HG03457 (cell line): ENCODE data around the gene CD8B2.
"Not testable (repeated sequence)": the region's sequence is repeated elsewhere in the genome, so short reads cannot be mapped to it uniquely, and the experiment has no call there.

Experiments used
- ATAC-seq: cut with Tn5 transposase; IDR thresholded peaks from one replicate; pipeline ENCODE4 v1.9.1; 2021; ENCODE audit warnings: moderate number of reproducible peaks; ENCODE audit not compliant: unreplicated experiment

The CD8B2 gene

DNA sequence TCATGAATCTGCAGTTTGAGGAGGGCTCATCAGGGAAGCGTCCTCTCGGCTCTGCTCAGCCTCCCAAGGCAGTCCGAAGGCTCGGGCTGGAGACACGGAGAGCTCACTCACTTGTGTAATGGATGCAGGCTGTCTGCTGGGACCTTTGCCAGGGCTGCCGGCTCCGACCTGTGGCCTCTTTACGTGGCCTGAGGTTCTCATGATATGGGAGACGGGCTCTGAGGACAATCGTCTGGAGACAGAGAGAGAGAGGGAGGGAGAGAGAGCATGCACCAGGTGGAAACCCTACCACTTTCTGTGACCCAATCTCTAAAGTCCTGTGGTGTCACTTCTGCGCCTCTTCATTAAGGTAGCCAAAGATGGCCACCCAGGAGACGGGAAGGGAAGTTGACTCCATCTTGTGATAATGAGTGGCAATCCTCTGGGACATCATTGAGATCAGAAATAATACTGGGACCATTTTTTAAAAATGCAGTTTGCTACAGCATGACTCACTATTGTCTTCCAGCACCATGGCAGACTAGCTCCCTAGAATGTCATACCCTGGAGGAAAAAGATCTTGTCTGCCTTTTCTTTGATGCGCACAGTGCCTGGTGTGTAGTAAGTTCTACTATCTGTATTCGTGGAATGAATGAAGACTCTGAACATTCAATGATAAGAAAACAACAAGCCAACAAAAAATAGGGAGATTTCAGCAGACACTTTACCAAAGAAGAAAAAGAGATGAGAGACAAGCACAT is 60.2 kb downstream of the CD8B2 start:
- ATAC-seq: no peak

GRCh38 chr2:106551417-106552130 is 64.4 kb downstream of the CD8B2 start:
- ATAC-seq: no peak

DNA sequence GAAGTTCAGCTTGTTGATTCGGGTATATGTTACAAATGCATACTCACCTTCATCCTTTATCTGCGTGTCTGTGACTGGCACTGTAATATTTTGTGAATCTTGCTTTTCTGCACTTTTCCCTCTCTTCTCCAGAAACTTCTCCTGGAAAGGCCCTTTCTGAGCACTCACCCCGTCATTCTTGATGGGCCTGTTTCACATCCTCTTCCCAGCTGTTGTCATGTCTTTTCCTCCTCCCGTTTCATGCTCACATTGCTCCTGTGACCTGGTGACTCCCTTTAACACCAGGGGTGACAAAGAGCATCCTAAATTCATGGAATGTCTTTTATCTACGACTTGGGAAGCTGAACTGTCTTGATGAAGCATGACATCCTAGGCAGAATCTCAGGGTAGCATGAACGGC is 65.8 kb downstream of the CD8B2 start:
- ATAC-seq: no peak

DNA sequence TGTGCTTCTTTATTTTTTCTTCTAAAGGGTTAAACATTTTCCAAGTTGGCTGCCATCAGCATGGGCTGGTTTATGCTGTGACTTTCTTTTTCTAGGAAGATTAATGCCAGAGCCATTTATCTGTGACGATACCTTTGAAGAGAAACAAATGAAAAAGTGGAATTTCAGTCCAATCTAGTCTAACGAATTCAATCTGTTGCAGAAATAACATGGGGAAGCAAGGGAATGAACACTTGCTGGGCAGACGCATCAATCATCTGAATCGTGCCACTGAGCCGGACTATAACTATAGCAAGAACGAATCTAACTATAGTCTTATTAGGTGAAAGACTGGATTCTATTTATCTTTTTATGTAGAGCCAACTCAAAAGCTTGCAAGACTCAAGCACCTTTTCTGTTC is 66.2 kb downstream of the CD8B2 start:
- ATAC-seq: no peak

GRCh38 chr2:106554411-106554810 is 67.2 kb downstream of the CD8B2 start:
- no peak for ATAC-seq

- ATAC-seq: no peak
These were observed 67.9 kb downstream of the CD8B2 start for GRCh38 chr2:106555053-106555452.

DNA sequence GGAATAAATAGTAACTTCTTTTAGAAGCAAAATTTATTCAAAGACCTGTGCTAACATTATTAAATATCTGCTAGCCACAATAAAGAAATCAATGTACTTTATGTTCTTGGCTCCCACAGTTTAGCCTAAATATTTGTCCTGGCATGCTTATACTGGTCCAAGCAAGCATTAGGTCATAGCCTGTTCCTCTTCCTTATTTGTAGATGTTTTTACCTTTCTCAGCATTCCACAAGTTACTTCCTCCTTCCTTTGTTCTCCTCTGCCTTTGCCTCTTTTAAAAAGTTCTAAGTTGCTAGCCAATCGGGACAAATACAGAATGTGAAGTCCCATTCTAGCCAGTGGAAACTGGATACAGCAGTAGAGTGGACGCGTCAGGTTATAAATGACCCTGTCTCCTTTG is 72.6 kb downstream of the CD8B2 start:
- ATAC-seq: not testable (repeated sequence)

DNA sequence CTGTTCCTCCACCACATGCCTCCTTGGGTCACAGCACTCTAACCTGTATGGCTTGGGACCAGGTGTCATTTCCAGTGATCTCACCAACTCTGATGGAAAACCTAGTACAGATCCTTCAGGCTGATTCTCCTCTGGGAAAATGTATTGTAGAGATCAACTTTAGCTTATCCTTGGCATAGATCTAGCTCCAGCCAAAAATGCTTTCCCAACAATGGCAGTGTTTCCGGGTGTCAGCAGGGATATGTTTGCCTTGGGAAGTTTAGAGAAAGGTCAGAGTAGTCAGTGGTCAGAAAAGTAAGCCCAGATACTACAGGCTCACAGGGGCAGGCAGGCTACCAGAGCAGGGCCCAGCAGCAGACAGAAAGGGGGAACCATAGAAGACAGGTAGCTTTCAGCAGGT is 73.6 kb downstream of the CD8B2 start:
- ATAC-seq: no peak

DNA sequence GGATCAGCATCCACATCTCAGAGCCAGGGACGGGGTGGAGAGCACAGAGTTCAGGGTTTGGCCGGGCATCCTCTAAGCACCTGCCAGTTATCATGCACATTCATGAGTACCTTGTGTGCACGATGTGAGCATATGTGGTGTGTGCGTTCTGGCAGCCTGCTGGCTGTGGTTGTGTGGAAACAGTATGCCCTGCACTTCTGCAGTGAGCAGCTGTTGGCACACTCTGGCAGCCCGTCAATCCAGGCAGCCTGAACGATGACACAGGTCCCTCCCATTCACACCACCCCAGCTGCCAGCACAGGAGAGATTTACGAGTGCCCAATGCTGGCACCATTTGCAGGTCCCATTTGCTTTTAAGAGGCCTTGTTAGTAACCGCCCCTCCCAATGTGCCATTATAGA is 74.2 kb downstream of the CD8B2 start:
- no peak for ATAC-seq

DNA sequence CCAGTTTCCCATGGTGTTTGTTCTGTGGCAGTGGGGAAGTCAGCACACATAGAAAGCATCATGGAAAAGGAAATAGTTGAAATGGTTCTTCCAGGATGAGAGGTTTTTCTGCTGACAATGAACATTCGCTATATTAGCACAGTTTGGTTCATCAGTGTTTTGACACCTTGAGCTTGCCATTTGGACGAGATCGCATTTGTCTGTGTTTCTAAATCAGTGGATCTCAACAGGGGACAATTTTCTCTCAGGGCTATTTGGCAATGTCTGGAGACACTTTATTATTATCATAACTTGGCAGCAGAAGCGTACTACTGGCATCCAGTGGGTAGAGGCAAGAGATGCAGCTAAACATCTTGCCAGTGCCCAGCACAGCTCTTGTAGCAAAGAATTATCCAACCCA is 74.6 kb downstream of the CD8B2 start:
- ATAC-seq: no peak

DNA sequence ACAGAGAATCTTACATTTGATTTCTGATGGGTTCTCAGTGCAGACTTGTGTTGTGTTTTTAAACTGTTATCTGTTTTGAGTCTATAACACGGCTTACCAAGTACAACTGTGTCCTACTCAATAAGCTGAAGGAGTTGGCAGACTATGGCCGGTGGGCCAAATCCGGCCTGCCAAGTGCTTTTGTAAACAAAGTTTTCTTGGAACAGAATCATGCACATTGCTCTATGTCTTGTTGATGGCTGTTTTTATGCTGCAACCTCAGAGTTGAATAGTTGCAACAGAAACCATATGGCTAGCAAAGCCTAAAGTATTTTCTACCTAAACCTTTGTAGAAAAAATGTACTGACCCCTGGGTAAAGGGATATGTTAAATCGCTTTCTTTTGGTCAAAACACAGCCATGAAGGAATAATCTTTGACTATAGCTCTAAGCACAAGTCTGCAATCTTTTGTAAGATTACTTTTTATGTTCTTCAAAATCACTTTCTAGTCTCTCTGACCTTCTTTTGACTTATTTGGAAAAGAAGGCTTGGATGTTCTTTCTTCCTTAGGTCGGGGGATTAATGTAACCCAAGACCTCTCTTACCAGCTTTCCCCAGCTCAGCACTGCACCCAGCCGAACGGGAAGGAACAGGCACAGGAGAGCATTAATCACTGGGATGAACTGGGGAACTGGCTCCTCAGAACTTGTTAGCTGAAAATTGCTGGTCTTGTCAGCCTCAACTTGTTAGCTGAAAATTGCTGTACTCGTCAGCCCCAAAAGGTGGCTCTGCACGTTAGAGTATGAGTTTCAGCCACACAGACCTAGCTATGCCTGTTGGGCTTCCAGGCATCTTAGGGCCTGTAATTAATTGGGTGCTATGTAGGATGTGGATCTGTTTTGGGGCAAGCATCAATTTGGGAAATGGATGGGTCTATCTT is 75.4 kb downstream of the CD8B2 start:
- no peak for ATAC-seq

GRCh38 chr2:106563195-106563594 is 76.0 kb downstream of the CD8B2 start:
- no peak for ATAC-seq

DNA sequence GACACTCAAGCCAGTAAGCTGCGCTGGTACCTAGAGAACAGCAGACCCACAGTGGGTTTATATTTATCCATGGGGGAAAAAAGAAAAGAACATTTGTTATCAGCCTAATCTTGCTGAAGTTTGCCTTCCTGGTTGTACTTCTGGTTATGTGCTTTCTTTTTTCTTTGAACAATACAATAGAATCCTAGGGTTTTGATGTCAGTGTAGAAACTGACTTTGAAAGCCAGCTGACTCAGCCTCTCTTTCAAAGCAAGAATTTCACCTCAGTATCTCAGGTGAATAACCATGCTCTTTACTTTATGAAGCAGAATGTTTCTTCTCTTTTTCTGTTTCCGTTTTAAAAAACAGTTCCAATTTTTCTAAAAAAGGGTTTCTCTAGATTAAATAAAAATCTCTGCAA is 78.4 kb downstream of the CD8B2 start:
- no peak for ATAC-seq

- no peak for ATAC-seq
These were observed 78.9 kb downstream of the CD8B2 start for GRCh38 chr2:106566050-106566449.

GRCh38 chr2:106566484-106566883 is 79.3 kb downstream of the CD8B2 start:
- ATAC-seq: not testable (repeated sequence)

DNA sequence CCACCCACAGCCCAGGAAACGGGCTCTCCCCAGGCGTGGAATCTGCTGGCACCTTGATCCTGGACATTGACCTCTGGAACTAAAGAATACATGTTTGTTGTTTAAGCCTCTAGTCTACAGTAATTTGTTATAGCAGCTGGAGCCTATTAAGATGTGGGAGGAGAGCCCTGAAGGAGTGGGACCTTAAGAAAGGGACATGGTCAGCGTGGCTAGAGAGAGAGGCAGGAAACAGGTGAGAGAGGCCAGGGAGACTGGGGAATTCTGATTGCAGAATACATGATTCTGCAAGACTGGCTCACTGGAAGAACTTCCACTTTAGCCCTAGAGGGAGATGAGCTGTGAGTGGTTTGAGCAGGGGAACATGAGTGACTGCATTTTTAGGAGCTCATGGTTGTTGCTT is 83.2 kb downstream of the CD8B2 start:
- no peak for ATAC-seq
